ENCODE measurements around the gene BZW2.

BZW2 gene

DNA sequence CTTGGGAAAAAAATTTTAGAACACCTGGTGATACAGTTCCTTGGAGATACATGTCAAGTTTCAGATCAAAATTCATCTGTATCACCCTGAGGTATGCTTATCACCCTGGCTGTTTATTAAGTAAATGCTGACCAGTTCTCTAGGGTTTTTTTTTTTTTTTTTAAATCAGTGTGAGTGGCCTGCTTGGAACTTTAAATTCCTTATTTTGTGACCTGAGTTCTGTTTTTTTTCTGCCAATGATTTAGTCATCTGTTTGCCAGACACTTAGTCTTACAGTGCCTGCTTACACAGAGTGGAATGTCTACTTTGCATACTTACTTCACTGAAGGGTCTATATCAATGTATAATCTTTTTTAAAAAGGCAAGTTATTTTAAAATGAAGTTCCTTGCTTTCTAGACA is 109.4 kb downstream of the BZW2 start:
- no peak for DNase-seq

Measured in activated CD4-positive, alpha-beta T cell treated with anti-CD3 and anti-CD28 coated beads, Interleukin-2, amount 50 U/mL, for 1 hour (primary cell).